ENCODE data around the gene NOCT.

DNA sequence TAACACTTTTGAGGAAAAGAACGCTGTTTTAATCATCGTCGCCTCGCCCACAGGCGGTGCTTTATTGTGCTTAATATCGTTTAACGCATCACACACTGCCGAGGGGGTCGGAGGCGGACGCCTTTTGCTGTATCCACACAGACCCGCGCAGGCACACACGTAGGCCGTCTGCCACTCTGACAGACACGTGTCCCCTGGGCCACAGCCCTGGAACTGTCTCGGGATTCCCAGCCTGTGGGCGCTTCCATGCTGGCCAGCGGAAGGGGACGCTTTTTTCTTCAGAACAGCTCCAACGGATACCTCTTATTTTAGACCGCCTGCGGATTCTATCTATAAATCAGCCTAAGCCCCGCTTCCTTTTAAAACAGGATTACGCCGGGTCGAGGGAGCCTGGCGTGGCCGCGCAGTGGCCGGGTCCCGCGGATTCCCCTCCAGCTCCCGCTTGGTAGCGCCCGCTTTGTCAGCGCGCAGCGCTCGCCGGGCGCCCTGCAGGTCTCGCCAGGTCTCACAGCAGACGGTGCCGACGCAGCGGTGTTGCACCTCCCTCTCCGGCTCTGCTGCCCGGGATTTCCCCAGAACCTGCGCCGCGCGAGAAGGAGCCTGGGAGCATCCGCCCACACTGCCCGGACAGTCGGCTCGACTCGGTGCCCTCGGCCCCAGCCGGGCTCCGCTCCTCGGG lies at the start of gene NOCT:
- peak in 2 of 3 donors; percentile 3 to 86 for TF ChIP-seq POLR2AphosphoS5 (IDR thresholded peaks at IDR 0.05)
- no peak for TF ChIP-seq EP300 (IDR thresholded peaks at IDR 0.05)
- TF ChIP-seq, protein P1, sequence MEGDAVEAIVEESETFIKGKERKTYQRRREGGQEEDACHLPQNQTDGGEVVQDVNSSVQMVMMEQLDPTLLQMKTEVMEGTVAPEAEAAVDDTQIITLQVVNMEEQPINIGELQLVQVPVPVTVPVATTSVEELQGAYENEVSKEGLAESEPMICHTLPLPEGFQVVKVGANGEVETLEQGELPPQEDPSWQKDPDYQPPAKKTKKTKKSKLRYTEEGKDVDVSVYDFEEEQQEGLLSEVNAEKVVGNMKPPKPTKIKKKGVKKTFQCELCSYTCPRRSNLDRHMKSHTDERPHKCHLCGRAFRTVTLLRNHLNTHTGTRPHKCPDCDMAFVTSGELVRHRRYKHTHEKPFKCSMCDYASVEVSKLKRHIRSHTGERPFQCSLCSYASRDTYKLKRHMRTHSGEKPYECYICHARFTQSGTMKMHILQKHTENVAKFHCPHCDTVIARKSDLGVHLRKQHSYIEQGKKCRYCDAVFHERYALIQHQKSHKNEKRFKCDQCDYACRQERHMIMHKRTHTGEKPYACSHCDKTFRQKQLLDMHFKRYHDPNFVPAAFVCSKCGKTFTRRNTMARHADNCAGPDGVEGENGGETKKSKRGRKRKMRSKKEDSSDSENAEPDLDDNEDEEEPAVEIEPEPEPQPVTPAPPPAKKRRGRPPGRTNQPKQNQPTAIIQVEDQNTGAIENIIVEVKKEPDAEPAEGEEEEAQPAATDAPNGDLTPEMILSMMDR (IDR thresholded peaks at IDR 0.05): no peak

All from suprapubic skin (tissue), 4 donors.